Ascending aorta (tissue), 2 donors: ENCODE measurements around the gene IGSF9. TPM values are rescaled to one million over a fixed set of nuclear protein-coding genes. Genes with fewer than 3 reads are reported as not detected.

Experiments
- DNase-seq, 2 donors: peaks; one replicate each; pipeline ENCODE4 v3.0.0-alpha.2; 2019; ENCODE audit warnings: low spot score in 2 of 2
- H3K27ac ChIP-seq, 2 donors: fragments of 200-600 bp; sonication (generic); one replicate each; pipeline ENCODE4 v1.5.1; 2016 to 2017; ENCODE audit warnings: mild to moderate bottlenecking in 1 of 2
- H3K27me3 ChIP-seq: fragments of 200-600 bp; sonication (generic); one replicate; pipeline ENCODE4 v1.5.1; 2017
- H3K36me3 ChIP-seq, 2 donors: fragments of 200-600 bp; sonication (generic); one replicate each; pipeline ENCODE4 v1.5.1; 2016
- H3K4me1 ChIP-seq, 2 donors: fragments of 200-600 bp; sonication (generic); one replicate each; pipeline ENCODE4 v1.5.1; 2016 to 2017; ENCODE audit warnings: mild to moderate bottlenecking in 1 of 2
- H3K4me3 ChIP-seq, 2 donors: fragments of 200-600 bp; sonication (generic); one replicate each; pipeline ENCODE4 v1.5.1; 2016 to 2017; ENCODE audit warnings: mild to moderate bottlenecking in 1 of 2
- H3K9me3 ChIP-seq, 2 donors: fragments of 200-600 bp; sonication (generic); one replicate each; pipeline ENCODE4 v1.5.1; 2016
- intact Hi-C: fragments of 100-400 bp; cut with DNase I; formaldehyde crosslinking; loops from one replicate; pipeline ENCODE4 v1.15.1; 2023
- total RNA-seq: library from RNA; depleted of rRNA; stranded (reverse); fragments of >200 nt; gene quantifications from one replicate; pipeline ENCODE4 v1.1.0, GENCODE V29; 2016
- TF ChIP-seq, protein P1 (sequence below), 3 experiments: fragments of 200-600 bp in 2 of 3; fragments of 450-650 bp in 1 of 3; sonication (generic) in 2 of 3; IDR thresholded peaks; one replicate each; pipeline ENCODE4 v1.5.1; 2016 to 2019; ENCODE audit warnings: antibody characterized with exemption in 3 of 3, mild to moderate bottlenecking in 1 of 3, moderate library complexity in 1 of 3

The IGSF9 gene
- total RNA-seq, 1 donor from 2014 or later, result 0.11 TPM

DNA sequence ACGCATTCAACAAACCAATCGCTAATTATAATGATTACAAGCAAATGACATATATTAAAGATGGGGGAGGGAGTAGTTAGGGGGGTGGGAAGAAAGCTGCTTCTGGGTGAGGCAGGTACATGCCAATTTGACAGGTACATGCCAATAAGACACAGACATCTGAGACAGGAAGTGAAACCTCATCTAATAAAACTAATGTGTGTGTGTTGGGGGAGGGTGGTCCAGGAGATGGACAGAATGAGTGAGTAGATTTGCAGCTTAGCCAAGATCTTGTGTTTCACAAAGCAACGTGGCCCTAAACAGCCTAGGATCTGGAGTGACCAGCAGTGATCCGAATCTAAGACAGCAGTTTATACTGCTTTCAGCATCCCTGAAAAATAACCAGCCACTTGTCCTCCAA is 56.2 kb downstream of the IGSF9 start:
- Histone ChIP-seq H3K4me1 (peaks cover 6 to 10% of the 10 kb centered on the region in 2 donors), H3K27ac (peak overlapping the region; percentile 68), H3K27me3 (no peaks in the 10 kb centered on the region), H3K4me3 (no peak overlapping the region), H3K36me3 (no peaks in the 10 kb centered on the region), H3K9me3 (no peaks in the 10 kb centered on the region)
- intact Hi-C loops, result no loop called here
- DNase-seq, result no peak
- TF ChIP-seq, protein P1, sequence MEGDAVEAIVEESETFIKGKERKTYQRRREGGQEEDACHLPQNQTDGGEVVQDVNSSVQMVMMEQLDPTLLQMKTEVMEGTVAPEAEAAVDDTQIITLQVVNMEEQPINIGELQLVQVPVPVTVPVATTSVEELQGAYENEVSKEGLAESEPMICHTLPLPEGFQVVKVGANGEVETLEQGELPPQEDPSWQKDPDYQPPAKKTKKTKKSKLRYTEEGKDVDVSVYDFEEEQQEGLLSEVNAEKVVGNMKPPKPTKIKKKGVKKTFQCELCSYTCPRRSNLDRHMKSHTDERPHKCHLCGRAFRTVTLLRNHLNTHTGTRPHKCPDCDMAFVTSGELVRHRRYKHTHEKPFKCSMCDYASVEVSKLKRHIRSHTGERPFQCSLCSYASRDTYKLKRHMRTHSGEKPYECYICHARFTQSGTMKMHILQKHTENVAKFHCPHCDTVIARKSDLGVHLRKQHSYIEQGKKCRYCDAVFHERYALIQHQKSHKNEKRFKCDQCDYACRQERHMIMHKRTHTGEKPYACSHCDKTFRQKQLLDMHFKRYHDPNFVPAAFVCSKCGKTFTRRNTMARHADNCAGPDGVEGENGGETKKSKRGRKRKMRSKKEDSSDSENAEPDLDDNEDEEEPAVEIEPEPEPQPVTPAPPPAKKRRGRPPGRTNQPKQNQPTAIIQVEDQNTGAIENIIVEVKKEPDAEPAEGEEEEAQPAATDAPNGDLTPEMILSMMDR (IDR thresholded peaks at IDR 0.05), result no peak

GRCh38 chr1:159884296-159884695 is 61.1 kb downstream of the IGSF9 start:
- peaks cover under 1% of the 10 kb centered on the region in 2 donors for H3K4me1 ChIP-seq
- TF ChIP-seq, protein P1 (IDR thresholded peaks at IDR 0.05), result no peak
- no peaks in the 10 kb centered on the region for H3K27me3 ChIP-seq
- intact Hi-C loops, result no loop called here
- no peak for DNase-seq
- H3K36me3 ChIP-seq, result no peaks in the 10 kb centered on the region
- no peak overlapping the region for H3K4me3 ChIP-seq
- H3K27ac ChIP-seq, result no peak overlapping the region
- no peaks in the 10 kb centered on the region for H3K9me3 ChIP-seq

DNA sequence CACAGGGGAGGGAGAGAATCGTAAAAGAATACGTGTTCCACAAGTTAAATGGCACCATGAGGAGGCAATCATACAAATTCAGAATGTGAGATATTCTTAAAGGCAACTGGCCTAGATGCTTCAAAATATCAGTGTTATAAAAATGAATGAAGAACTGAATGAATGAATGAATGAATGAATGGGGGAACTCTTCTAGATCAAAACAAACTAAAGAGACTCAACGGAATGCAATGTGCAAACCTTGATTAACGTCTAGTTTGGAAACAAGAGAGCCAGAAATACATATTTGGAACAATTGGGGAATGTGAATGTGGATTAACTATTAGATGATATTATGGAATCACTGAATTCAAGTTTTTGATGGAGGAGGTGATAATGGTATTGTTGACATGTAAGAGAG is 62.3 kb downstream of the IGSF9 start:
- TF ChIP-seq, protein P1 (IDR thresholded peaks at IDR 0.05), result no peak
- intact Hi-C loops, result no loop called here
- DNase-seq, result no peak

DNA sequence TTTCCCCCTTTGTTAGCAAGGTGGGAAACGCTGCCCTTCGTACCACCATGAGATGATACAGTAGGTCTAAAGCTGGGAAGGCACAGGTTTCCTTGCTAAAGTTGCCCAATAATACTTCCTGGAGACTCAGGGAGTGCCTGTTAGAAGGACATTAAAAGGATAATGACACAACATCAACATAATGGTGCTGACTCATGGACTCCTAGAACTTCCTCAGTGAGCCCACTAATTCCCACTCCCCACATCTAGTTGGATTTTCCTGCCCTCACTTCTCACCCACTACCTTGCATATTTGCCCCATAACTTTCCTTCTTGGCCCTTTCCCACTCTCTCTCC is 62.9 kb downstream of the IGSF9 start:
- H3K27me3 ChIP-seq, result no peaks in the 10 kb centered on the region
- no peak overlapping the region for H3K27ac ChIP-seq
- intact Hi-C loops, result no loop called here

More for the DNA sequence above, 62.3 kb downstream of the IGSF9 start:
- Histone ChIP-seq H3K4me1 (no peaks in the 10 kb centered on the region), H3K27ac (no peak overlapping the region), H3K27me3 (no peaks in the 10 kb centered on the region), H3K4me3 (no peak overlapping the region), H3K9me3 (no peaks in the 10 kb centered on the region), H3K36me3 (no peaks in the 10 kb centered on the region)

DNA sequence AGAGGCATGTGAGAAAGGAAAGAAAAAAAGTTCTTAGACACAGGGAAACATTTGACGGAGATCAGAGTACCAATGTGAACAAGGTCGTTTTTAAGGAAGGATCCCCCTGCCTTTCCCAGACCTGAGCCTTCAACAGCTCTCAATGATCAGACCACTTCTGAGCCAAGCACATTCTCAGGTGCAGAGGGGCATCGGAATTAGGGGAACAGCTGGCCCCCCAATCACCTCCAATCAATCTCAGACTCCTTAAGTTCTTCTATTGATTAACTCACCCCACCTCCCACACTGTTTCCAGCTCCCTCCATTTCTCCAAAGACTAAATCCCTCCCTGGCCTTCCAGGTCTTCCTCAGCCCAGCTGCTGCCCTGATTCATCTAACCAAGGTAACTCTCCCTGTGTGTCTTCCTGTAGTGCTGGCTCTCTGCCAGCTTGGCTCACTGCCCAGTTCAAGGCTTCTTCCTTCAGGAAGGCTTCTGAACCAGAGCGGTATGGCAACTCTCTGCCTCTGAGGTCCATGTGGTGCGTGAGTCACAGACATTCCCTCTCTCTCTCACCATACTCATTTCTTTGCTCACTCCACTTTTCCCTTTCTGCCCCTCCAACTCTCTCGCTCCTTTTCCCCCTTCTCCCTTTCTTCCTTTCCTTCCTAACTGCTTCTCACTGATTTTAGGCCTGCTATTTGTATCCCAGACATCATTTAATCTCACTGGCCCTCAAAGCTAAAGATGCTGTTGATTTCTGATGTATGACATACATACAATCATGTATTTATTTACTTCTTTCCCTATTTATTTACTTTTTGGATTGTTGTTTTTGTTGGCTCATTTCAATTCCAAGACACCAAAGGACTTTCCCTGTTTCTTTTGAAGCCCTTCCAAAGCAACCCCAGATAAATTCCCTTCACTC is 63.5 kb downstream of the IGSF9 start:
- TF ChIP-seq, protein P1 (IDR thresholded peaks at IDR 0.05), result no peak

More for the DNA sequence above, 62.9 kb downstream of the IGSF9 start:
- DNase-seq, result no peak
- Histone ChIP-seq H3K4me1 (no peaks in the 10 kb centered on the region), H3K4me3 (no peak overlapping the region), H3K36me3 (no peaks in the 10 kb centered on the region), H3K9me3 (no peaks in the 10 kb centered on the region)
- TF ChIP-seq, protein P1 (IDR thresholded peaks at IDR 0.05), result no peak

More for the DNA sequence above, 63.5 kb downstream of the IGSF9 start:
- intact Hi-C loops, result no loop called here
- no peaks in the 10 kb centered on the region for H3K36me3 ChIP-seq
- H3K4me3 ChIP-seq, result no peak overlapping the region
- no peaks in the 10 kb centered on the region for H3K9me3 ChIP-seq
- no peaks in the 10 kb centered on the region for H3K4me1 ChIP-seq
- no peak overlapping the region for H3K27ac ChIP-seq
- no peaks in the 10 kb centered on the region for H3K27me3 ChIP-seq
- DNase-seq, result peak in 1 of 2 donors; percentile 76
